ENCODE measurements around the gene NSUN4.
"Not testable (repeated sequence)": the region's sequence is repeated elsewhere in the genome, so short reads cannot be mapped to it uniquely, and the experiment has no call there.

DNA sequence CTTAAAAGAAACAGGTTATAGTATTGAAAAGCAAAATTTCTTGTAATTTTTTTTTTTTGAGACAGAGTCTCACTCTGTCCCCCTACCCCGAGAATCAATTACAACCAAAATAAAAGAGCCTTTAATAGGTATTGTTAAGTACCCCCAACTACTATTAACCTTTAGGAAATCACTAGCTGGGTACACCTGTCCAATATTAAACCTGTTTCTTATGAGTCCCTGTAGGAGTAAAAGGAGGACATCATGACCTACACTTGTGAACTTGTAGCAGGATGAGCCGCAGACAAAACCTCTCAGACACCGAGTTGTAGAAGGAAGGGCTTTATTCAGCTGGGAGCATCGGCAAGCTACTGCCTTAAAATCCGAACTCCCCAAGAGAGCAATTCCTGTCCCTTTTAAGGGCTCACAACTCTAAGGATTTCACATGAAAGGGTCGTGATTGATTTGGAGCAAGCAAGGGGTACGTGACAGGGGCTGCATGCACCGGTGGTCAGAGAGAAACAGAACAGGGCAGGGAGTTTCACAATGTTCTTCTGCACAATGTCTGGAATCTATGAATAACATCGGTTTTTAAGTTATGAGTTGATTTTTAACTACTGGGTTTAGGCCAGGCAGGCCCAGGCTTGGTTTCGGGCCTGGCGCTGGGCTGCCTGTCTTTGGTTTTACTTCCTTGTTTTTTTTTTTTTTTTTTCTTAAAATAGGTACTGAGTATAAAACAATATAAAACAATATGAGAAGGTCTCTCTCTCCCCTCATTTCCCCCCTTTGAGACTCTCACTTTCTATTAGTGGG is 15.1 kb upstream of the NSUN4 start:
- TF ChIP-seq, protein P1, sequence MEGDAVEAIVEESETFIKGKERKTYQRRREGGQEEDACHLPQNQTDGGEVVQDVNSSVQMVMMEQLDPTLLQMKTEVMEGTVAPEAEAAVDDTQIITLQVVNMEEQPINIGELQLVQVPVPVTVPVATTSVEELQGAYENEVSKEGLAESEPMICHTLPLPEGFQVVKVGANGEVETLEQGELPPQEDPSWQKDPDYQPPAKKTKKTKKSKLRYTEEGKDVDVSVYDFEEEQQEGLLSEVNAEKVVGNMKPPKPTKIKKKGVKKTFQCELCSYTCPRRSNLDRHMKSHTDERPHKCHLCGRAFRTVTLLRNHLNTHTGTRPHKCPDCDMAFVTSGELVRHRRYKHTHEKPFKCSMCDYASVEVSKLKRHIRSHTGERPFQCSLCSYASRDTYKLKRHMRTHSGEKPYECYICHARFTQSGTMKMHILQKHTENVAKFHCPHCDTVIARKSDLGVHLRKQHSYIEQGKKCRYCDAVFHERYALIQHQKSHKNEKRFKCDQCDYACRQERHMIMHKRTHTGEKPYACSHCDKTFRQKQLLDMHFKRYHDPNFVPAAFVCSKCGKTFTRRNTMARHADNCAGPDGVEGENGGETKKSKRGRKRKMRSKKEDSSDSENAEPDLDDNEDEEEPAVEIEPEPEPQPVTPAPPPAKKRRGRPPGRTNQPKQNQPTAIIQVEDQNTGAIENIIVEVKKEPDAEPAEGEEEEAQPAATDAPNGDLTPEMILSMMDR (IDR thresholded peaks at IDR 0.05) = not testable (repeated sequence)
- TF ChIP-seq POLR2A (IDR thresholded peaks at IDR 0.05) = not testable (repeated sequence)

Measured in testis (tissue), 2 donors.